D341Med (cell line): ENCODE results near the gene MAP1B.

Experiments
- DNase-seq: peaks from one replicate; pipeline ENCODE4 v3.0.0; 2012; ENCODE audit warnings: low spot score

Gene MAP1B

GRCh38 chr5:72096602-72097188 lies 10.6 kb upstream of the MAP1B start:
- no peak for DNase-seq

GRCh38 chr5:72101828-72102227 lies 5.4 kb upstream of the MAP1B start:
- no peak for DNase-seq

- DNase-seq = no peak
Observed at GRCh38 chr5:72106817-72107130, 501 bp upstream of the MAP1B start.

- DNase-seq = no peak
Observed at GRCh38 chr5:72107901-72108201, 576 bp downstream of the MAP1B start.

- peak; percentile 76 for DNase-seq
Observed at GRCh38 chr5:72108202-72109061, 1.2 kb downstream of the MAP1B start.

GRCh38 chr5:72109062-72109411 lies 1.8 kb downstream of the MAP1B start:
- no peak for DNase-seq

- peak; percentile 52 for DNase-seq
Observed at GRCh38 chr5:72109625-72110024, 2.4 kb downstream of the MAP1B start.

- peak; percentile 44 for DNase-seq
Observed at GRCh38 chr5:72110394-72111013, 3.2 kb downstream of the MAP1B start.

GRCh38 chr5:72112389-72112788 lies 5.1 kb downstream of the MAP1B start:
- no peak for DNase-seq

- DNase-seq = no peak
Observed at GRCh38 chr5:72114629-72115028, 7.4 kb downstream of the MAP1B start.

GRCh38 chr5:72115296-72115695 lies 8.0 kb downstream of the MAP1B start:
- DNase-seq = no peak

GRCh38 chr5:72117307-72117706 lies 10.0 kb downstream of the MAP1B start:
- no peak for DNase-seq

- no peak for DNase-seq
Observed at GRCh38 chr5:72121052-72121779, 13.9 kb downstream of the MAP1B start.

GRCh38 chr5:72121780-72122445 lies 14.6 kb downstream of the MAP1B start:
- DNase-seq = no peak

GRCh38 chr5:72122602-72123001 lies 15.3 kb downstream of the MAP1B start:
- no peak for DNase-seq

- DNase-seq = no peak
Observed at GRCh38 chr5:72123764-72124376, 16.6 kb downstream of the MAP1B start.

- DNase-seq = no peak
Observed at GRCh38 chr5:72125271-72125940, 18.1 kb downstream of the MAP1B start.

- DNase-seq = no peak
Observed at GRCh38 chr5:72125941-72126620, 18.8 kb downstream of the MAP1B start.

- no peak for DNase-seq
Observed at GRCh38 chr5:72126796-72127195, 19.5 kb downstream of the MAP1B start.

- no peak for DNase-seq
Observed at GRCh38 chr5:72129725-72130124, 22.4 kb downstream of the MAP1B start.

- no peak for DNase-seq
Observed at GRCh38 chr5:72130351-72130761, 23.1 kb downstream of the MAP1B start.
